Sigmoid colon (tissue), 7 donors: ENCODE results near the gene RFX4. TPM values are rescaled to one million over a fixed set of nuclear protein-coding genes. Genes with fewer than 3 reads are reported as not detected.

Experiments used
- DNase-seq: peaks from one replicate; pipeline ENCODE4 v3.0.0-alpha.2; 2019
- H3K27ac ChIP-seq, 4 donors: fragments of 200-600 bp; sonication (generic); one replicate each; pipeline ENCODE4 v1.5.1; 2016 to 2019; ENCODE audit warnings: mild to moderate bottlenecking in 1 of 4
- H3K27me3 ChIP-seq, 3 donors: fragments of 200-600 bp; sonication (generic); one replicate each; pipeline ENCODE4 v1.5.1; 2019; ENCODE audit warnings: mild to moderate bottlenecking in 1 of 3
- H3K36me3 ChIP-seq, 4 donors: fragments of 200-600 bp; sonication (generic); one replicate each; pipeline ENCODE4 v1.5.1; 2016 to 2019
- H3K4me1 ChIP-seq, 4 donors: fragments of 200-600 bp; sonication (generic); one replicate each; pipeline ENCODE4 v1.5.1; 2017 to 2019
- H3K4me3 ChIP-seq, 4 donors: fragments of 200-600 bp; sonication (generic); one replicate each; pipeline ENCODE4 v1.5.1; 2017 to 2019; ENCODE audit warnings: mild to moderate bottlenecking in 2 of 4, moderate library complexity in 1 of 4
- H3K9me3 ChIP-seq, 4 donors: fragments of 200-600 bp in 3 of 4; sonication (generic) in 3 of 4; one replicate each; pipeline versions ENCODE4 v1.5.1 to v1.6.1; 2013 to 2019
- EP300 ChIP-seq, 4 donors: sonication (generic); formaldehyde crosslinking; IDR thresholded peaks; one replicate each; pipeline ENCODE4 v1.6.1; 2017; ENCODE audit warnings: antibody characterized with exemption in 4 of 4
- POLR2A ChIP-seq, 2 donors: fragments of 450-650 bp; IDR thresholded peaks; one replicate each; pipeline ENCODE4 v1.6.1; 2016; ENCODE audit warnings: antibody characterized with exemption in 2 of 2, mild to moderate bottlenecking in 2 of 2, moderate library complexity in 2 of 2
- POLR2AphosphoS5 ChIP-seq, 4 donors: sonication (generic); formaldehyde crosslinking; IDR thresholded peaks; one replicate each; pipeline ENCODE4 v1.6.1; 2017; ENCODE audit warnings: antibody characterized with exemption in 4 of 4
- WGBS, 2 donors: extraction: QIAGEN DNeasy Blood & Tissue Kit; methylation state at CpG; one replicate each; pipeline ENCODE4 v1.1.7; 2013; 5-methylcytosine and 5-hydroxymethylcytosine counted together
- intact Hi-C: fragments of 100-400 bp; cut with DNase I; formaldehyde crosslinking; loops from one replicate; pipeline ENCODE4 v1.15.1; 2023
- polyA plus RNA-seq, 3 donors: library from polyadenylated mRNA; stranded (reverse); fragments of 200-250 nt; gene quantifications; one replicate each; pipeline ENCODE4 v1.2.3, GENCODE V29; 2013
- total RNA-seq, 4 donors: library from RNA; depleted of rRNA; stranded (reverse); fragments of >200 nt; gene quantifications; one replicate each; pipeline ENCODE4 v1.1.0, GENCODE V29; 2016
- TF ChIP-seq, protein P1 (sequence below), 4 experiments: fragments of 450-650 bp in 3 of 4; fragments of 200-600 bp in 1 of 4; IDR thresholded peaks; one replicate each; pipeline ENCODE4 v1.5.1; 2016 to 2019; ENCODE audit warnings: antibody characterized with exemption in 4 of 4, mild to moderate bottlenecking in 3 of 4, moderate library complexity in 2 of 4
- donor health status: healthy with polysubstance abuse.
- donor health status: Bipolar disorder and iron deficiency.
- donor health status: healthy.

Gene RFX4
- total and polyA plus RNA-seq, 7 donors, result 0.01 TPM; not detected in 6

- WGBS, 2 donors, result 57 to 62% methylated on average over 1 of the region's 1 CpG
- intact Hi-C loops, result no loop called here
- Histone ChIP-seq H3K4me1 (no peaks in the 10 kb centered on the region), H3K36me3 (no peaks in the 10 kb centered on the region), H3K27me3 (peaks cover 0 to 6% (median 0%) of the 10 kb centered on the region in 3 donors), H3K4me3 (no peak overlapping the region), H3K9me3 (no peaks in the 10 kb centered on the region), H3K27ac (no peak overlapping the region)
- TF ChIP-seq POLR2AphosphoS5 (IDR thresholded peaks at IDR 0.05), result no peak
- TF ChIP-seq, protein P1, sequence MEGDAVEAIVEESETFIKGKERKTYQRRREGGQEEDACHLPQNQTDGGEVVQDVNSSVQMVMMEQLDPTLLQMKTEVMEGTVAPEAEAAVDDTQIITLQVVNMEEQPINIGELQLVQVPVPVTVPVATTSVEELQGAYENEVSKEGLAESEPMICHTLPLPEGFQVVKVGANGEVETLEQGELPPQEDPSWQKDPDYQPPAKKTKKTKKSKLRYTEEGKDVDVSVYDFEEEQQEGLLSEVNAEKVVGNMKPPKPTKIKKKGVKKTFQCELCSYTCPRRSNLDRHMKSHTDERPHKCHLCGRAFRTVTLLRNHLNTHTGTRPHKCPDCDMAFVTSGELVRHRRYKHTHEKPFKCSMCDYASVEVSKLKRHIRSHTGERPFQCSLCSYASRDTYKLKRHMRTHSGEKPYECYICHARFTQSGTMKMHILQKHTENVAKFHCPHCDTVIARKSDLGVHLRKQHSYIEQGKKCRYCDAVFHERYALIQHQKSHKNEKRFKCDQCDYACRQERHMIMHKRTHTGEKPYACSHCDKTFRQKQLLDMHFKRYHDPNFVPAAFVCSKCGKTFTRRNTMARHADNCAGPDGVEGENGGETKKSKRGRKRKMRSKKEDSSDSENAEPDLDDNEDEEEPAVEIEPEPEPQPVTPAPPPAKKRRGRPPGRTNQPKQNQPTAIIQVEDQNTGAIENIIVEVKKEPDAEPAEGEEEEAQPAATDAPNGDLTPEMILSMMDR (IDR thresholded peaks at IDR 0.05), result no peak
- no peak for TF ChIP-seq POLR2A (IDR thresholded peaks at IDR 0.05)
- TF ChIP-seq EP300 (IDR thresholded peaks at IDR 0.05), result no peak
- DNase-seq, result no peak
Observed at GRCh38 chr12:106679574-106679973, 96.8 kb downstream of the RFX4 start.

DNA sequence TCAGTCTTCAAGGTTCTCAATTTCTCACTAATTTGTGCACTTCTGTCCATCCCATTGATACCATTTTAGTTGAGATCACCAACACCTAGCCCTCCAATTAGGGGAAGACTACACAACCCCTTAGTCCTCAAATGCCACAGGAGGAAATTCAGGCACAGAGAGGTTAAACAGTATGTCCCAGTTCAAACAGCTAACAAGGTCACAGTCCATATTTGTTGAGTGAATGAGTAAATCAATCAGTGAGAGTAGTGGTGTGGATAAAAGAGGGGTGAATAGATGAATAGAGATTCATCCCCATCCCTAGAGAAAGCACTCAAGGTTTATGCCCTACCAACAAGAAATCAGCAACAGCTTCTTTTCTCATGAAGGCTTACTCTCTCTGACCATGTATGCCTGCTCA, 97.5 kb downstream of the RFX4 start:
- no peaks in the 10 kb centered on the region for H3K27me3 ChIP-seq
- H3K4me3 ChIP-seq, result no peak overlapping the region
- no peaks in the 10 kb centered on the region for H3K9me3 ChIP-seq
- no peaks in the 10 kb centered on the region for H3K36me3 ChIP-seq
- no peak for TF ChIP-seq POLR2AphosphoS5 (IDR thresholded peaks at IDR 0.05)
- TF ChIP-seq, protein P1 (IDR thresholded peaks at IDR 0.05), result no peak
- TF ChIP-seq EP300 (IDR thresholded peaks at IDR 0.05), result no peak
- no peak for TF ChIP-seq POLR2A (IDR thresholded peaks at IDR 0.05)
- intact Hi-C loops, result no loop called here
- H3K4me1 ChIP-seq, result no peaks in the 10 kb centered on the region
- no peak overlapping the region for H3K27ac ChIP-seq
- DNase-seq, result no peak

GRCh38 chr12:106681210-106681609, 98.4 kb downstream of the RFX4 start:
- TF ChIP-seq POLR2A (IDR thresholded peaks at IDR 0.05) (no peak), EP300 (IDR thresholded peaks at IDR 0.05) (no peak), POLR2AphosphoS5 (IDR thresholded peaks at IDR 0.05) (no peak)
- TF ChIP-seq, protein P1 (IDR thresholded peaks at IDR 0.05), result no peak
- no peaks in the 10 kb centered on the region for H3K9me3 ChIP-seq
- no peak overlapping the region for H3K4me3 ChIP-seq
- H3K27ac ChIP-seq, result no peak overlapping the region
- H3K27me3 ChIP-seq, result no peaks in the 10 kb centered on the region
- WGBS, 2 donors, result 68 to 72% methylated on average over 3 of the region's 3 CpGs
- H3K4me1 ChIP-seq, result no peaks in the 10 kb centered on the region
- intact Hi-C loops, result no loop called here
- no peaks in the 10 kb centered on the region for H3K36me3 ChIP-seq
- DNase-seq, result no peak

GRCh38 chr12:106682594-106683234, 99.9 kb downstream of the RFX4 start:
- intact Hi-C loops, result no loop called here
- 65 to 68% methylated on average over 4 of the region's 4 CpGs for WGBS, 2 donors
- Histone ChIP-seq H3K4me1 (no peaks in the 10 kb centered on the region), H3K4me3 (no peak overlapping the region), H3K36me3 (no peaks in the 10 kb centered on the region), H3K9me3 (no peaks in the 10 kb centered on the region), H3K27ac (no peak overlapping the region), H3K27me3 (no peaks in the 10 kb centered on the region)
- DNase-seq, result no peak
- TF ChIP-seq POLR2AphosphoS5 (IDR thresholded peaks at IDR 0.05), result no peak
- TF ChIP-seq POLR2A (IDR thresholded peaks at IDR 0.05), result no peak
- TF ChIP-seq, protein P1 (IDR thresholded peaks at IDR 0.05), result no peak
- TF ChIP-seq EP300 (IDR thresholded peaks at IDR 0.05), result no peak

- intact Hi-C loops, result no loop called here
- no peaks in the 10 kb centered on the region for H3K9me3 ChIP-seq
- WGBS, 2 donors, result 82 to 93% methylated on average over 7 of the region's 7 CpGs
- no peaks in the 10 kb centered on the region for H3K4me1 ChIP-seq
- no peaks in the 10 kb centered on the region for H3K36me3 ChIP-seq
- no peak for DNase-seq
- no peak overlapping the region for H3K4me3 ChIP-seq
- H3K27ac ChIP-seq, result no peak overlapping the region
- TF ChIP-seq, protein P1 (IDR thresholded peaks at IDR 0.05), result no peak
- TF ChIP-seq EP300 (IDR thresholded peaks at IDR 0.05), result no peak
- no peak for TF ChIP-seq POLR2AphosphoS5 (IDR thresholded peaks at IDR 0.05)
- TF ChIP-seq POLR2A (IDR thresholded peaks at IDR 0.05), result no peak
- H3K27me3 ChIP-seq, result no peaks in the 10 kb centered on the region
Observed at GRCh38 chr12:106684497-106684896, 101.7 kb downstream of the RFX4 start.
